ENCODE measurements around the gene POU2F2.

GRCh38 chr19:42114412-42114811 lies 17.8 kb downstream of the POU2F2 start:
- no peak for TF ChIP-seq POLR2AphosphoS5 (IDR thresholded peaks at IDR 0.05; ENCODE audit: borderline replicate concordance, low read depth, low read length)
- no peak for TF ChIP-seq EZH2 (IDR thresholded peaks at IDR 0.05)
- no peak for TF ChIP-seq FOXP2 (optimal IDR thresholded peaks at IDR 0.05; ENCODE audit: control extremely low read depth, extremely low read length, insufficient read depth)
